ENCODE measurements around the gene IQGAP2. TPM values are rescaled to one million over a fixed set of nuclear protein-coding genes. Genes with fewer than 3 reads are reported as not detected.

The IQGAP2 gene
- total RNA-seq, 1 experiment from 2014 or later, result 0.59 TPM

GRCh38 chr5:76404223-76405211 lies 1.4 kb downstream of the IQGAP2 start:
- H3K27ac ChIP-seq (ENCODE audit: low read length), result no peak overlapping the region
- intact Hi-C loops (cut with micrococcal nuclease; ENCODE audit: unreplicated experiment), result loop anchor here (10.0 kb wide), 1 partner anchor 180 kb away; no protein-coding TSS in a partner anchor
- no peaks in the 10 kb centered on the region for H3K4me1 ChIP-seq (ENCODE audit: control insufficient read depth, insufficient read depth, low read length)
- TF ChIP-seq REST (IDR thresholded peaks at IDR 0.05; ENCODE audit: insufficient read depth in 1 of 2, low read depth in 2 of 2, low read length in 1 of 2), result no peak
- no peak for TF ChIP-seq SIN3A (IDR thresholded peaks at IDR 0.05; ENCODE audit: borderline replicate concordance, insufficient read depth, low read depth, low read length)
- TF ChIP-seq TCF7L2 (IDR thresholded peaks at IDR 0.05; ENCODE audit: low read depth, low read length), result no peak
- TF ChIP-seq CTCF (IDR thresholded peaks at IDR 0.05), result no peak
- no peak for TF ChIP-seq POLR2AphosphoS5 (IDR thresholded peaks at IDR 0.05; ENCODE audit: low read depth, low read length)
- ATAC-seq (no peak), DNase-seq (ENCODE audit: low read depth, low spot score) (no peak)
- in situ Hi-C loops (cut with HindIII; ENCODE audit: low pct_unique_long_range_greater_than_20kb, low sequenced_read_pairs), result no loop called here
- CTCF ChIA-PET, result interaction anchor here (0.6 kb wide), 1 partner anchor 48 kb away, joined by 7 read pairs; no protein-coding TSS in a partner anchor
- peaks cover 51% of the 10 kb centered on the region for H3K27me3 ChIP-seq (ENCODE audit: control insufficient read depth, insufficient read depth, low read length)
- peaks cover 2% of the 10 kb centered on the region; the same call in 1 of the 2 replicates for H3K36me3 ChIP-seq (ENCODE audit: control insufficient read depth, insufficient read depth, low read length)
- POLR2A ChIA-PET, result no interaction called here
- no peak overlapping the region; a peak in 1 of 4 replicates for H3K4me3 ChIP-seq (ENCODE audit: low read depth in 2 of 2, low read length in 2 of 2)
- BruUV-seq (replicated peaks), result no TSS peak
- H3K9me3 ChIP-seq (ENCODE audit: control insufficient read depth, insufficient read depth, low read depth, low read length), result no peaks in the 10 kb centered on the region

GRCh38 chr5:76406014-76406413 lies 2.9 kb downstream of the IQGAP2 start:
- ChIA-PET CTCF (no interaction called here), POLR2A (no interaction called here)
- Histone ChIP-seq H3K27ac (ENCODE audit: low read length) (no peak overlapping the region), H3K4me3 (ENCODE audit: low read depth in 2 of 2, low read length in 2 of 2) (no peak overlapping the region), H3K9me3 (ENCODE audit: control insufficient read depth, insufficient read depth, low read depth, low read length) (no peaks in the 10 kb centered on the region), H3K36me3 (ENCODE audit: control insufficient read depth, insufficient read depth, low read length) (peaks cover 2% of the 10 kb centered on the region; the same call in 1 of the 2 replicates), H3K27me3 (ENCODE audit: control insufficient read depth, insufficient read depth, low read length) (peaks cover 40% of the 10 kb centered on the region), H3K4me1 (ENCODE audit: control insufficient read depth, insufficient read depth, low read length) (no peaks in the 10 kb centered on the region)
- intact Hi-C loops (cut with micrococcal nuclease; ENCODE audit: unreplicated experiment), result loop anchor here (10.0 kb wide), 1 partner anchor 179 kb away; no protein-coding TSS in a partner anchor
- TF ChIP-seq REST (IDR thresholded peaks at IDR 0.05; ENCODE audit: insufficient read depth in 1 of 2, low read depth in 2 of 2, low read length in 1 of 2) (no peak), TCF7L2 (IDR thresholded peaks at IDR 0.05; ENCODE audit: low read depth, low read length) (no peak), POLR2AphosphoS5 (IDR thresholded peaks at IDR 0.05; ENCODE audit: low read depth, low read length) (no peak), CTCF (IDR thresholded peaks at IDR 0.05) (no peak), SIN3A (IDR thresholded peaks at IDR 0.05; ENCODE audit: borderline replicate concordance, insufficient read depth, low read depth, low read length) (no peak)
- DNase-seq (ENCODE audit: low read depth, low spot score) (no peak), ATAC-seq (no peak)
- BruUV-seq (replicated peaks), result no TSS peak
- in situ Hi-C loops (cut with HindIII; ENCODE audit: low pct_unique_long_range_greater_than_20kb, low sequenced_read_pairs), result no loop called here
